Osteocyte (in vitro differentiated cells): ENCODE measurements around the gene NAALADL2. TPM values are rescaled to one million over a fixed set of nuclear protein-coding genes. Genes with fewer than 3 reads are reported as not detected.

Experiments
- DNase-seq: peaks from one replicate; pipeline ENCODE4 v3.0.0; 2021; ENCODE audit warnings: mixed read lengths; ENCODE audit not compliant: unreplicated experiment; ENCODE audit errors: extremely low spot score
- H3K27ac Mint-ChIP-seq: one replicate; pipeline ENCODE4 v1.8.0; 2021; ENCODE audit warnings: mild to moderate bottlenecking, mixed read lengths; ENCODE audit not compliant: unreplicated experiment
- H3K27me3 Mint-ChIP-seq: one replicate; pipeline ENCODE4 v1.8.0; 2021; ENCODE audit warnings: mixed read lengths; ENCODE audit not compliant: unreplicated experiment
- H3K36me3 Mint-ChIP-seq: one replicate; pipeline ENCODE4 v1.8.0; 2021; ENCODE audit warnings: mixed read lengths; ENCODE audit not compliant: unreplicated experiment
- H3K4me1 Mint-ChIP-seq: one replicate; pipeline ENCODE4 v1.8.0; 2021; ENCODE audit warnings: mixed read lengths; ENCODE audit not compliant: unreplicated experiment
- H3K4me3 Mint-ChIP-seq: one replicate; pipeline ENCODE4 v1.8.0; 2021; ENCODE audit warnings: mild to moderate bottlenecking, moderate library complexity, mixed read lengths; ENCODE audit not compliant: unreplicated experiment
- H3K9me3 Mint-ChIP-seq: one replicate; pipeline ENCODE4 v1.8.0; 2021; ENCODE audit warnings: mixed read lengths; ENCODE audit not compliant: unreplicated experiment
- CTCF ChIP-seq: fragments of 200-600 bp; sonication (generic); IDR thresholded peaks from 2 replicates; pipeline ENCODE4 v1.5.0; 2021; ENCODE audit warnings: antibody characterized with exemption, mild to moderate bottlenecking, moderate library complexity
- total RNA-seq: library from RNA; stranded (reverse); gene quantifications from 2 replicates; pipeline ENCODE4 v1.2.1, GENCODE V29; 2021

NAALADL2 gene
- total RNA-seq, 1 donor from 2014 or later: 16.1 TPM

- no peak for DNase-seq
- Mint-ChIP-seq H3K27ac (peak overlapping the region; percentile 56), H3K36me3 (no peaks in the 10 kb centered on the region)
These were observed 407.3 kb downstream of the NAALADL2 start for GRCh38 chr3:175266478-175266877.

GRCh38 chr3:175267121-175267531 lies 408.0 kb downstream of the NAALADL2 start:
- no peaks in the 10 kb centered on the region for H3K36me3 Mint-ChIP-seq
- no peak for TF ChIP-seq CTCF
- peaks cover 52% of the 10 kb centered on the region for H3K4me1 Mint-ChIP-seq
- no peak for DNase-seq
- no peaks in the 10 kb centered on the region for H3K27me3 Mint-ChIP-seq
- H3K9me3 Mint-ChIP-seq: no peaks in the 10 kb centered on the region
- peak overlapping the region; percentile 85 for H3K27ac Mint-ChIP-seq
- no peak overlapping the region for H3K4me3 Mint-ChIP-seq

More at GRCh38 chr3:175266478-175266877, 407.3 kb downstream of the NAALADL2 start:
- peaks cover 54% of the 10 kb centered on the region for H3K4me1 Mint-ChIP-seq
- H3K27me3 Mint-ChIP-seq: no peaks in the 10 kb centered on the region
- no peak for TF ChIP-seq CTCF
- no peaks in the 10 kb centered on the region for H3K9me3 Mint-ChIP-seq
- no peak overlapping the region for H3K4me3 Mint-ChIP-seq

- DNase-seq: no peak
- peak overlapping the region; percentile 85 for H3K27ac Mint-ChIP-seq
- H3K4me3 Mint-ChIP-seq: no peak overlapping the region
- no peaks in the 10 kb centered on the region for H3K36me3 Mint-ChIP-seq
- H3K4me1 Mint-ChIP-seq: peaks cover 48% of the 10 kb centered on the region
- TF ChIP-seq CTCF: no peak
- H3K27me3 Mint-ChIP-seq: no peaks in the 10 kb centered on the region
- no peaks in the 10 kb centered on the region for H3K9me3 Mint-ChIP-seq
These were observed 408.4 kb downstream of the NAALADL2 start for GRCh38 chr3:175267561-175267960.

GRCh38 chr3:175269394-175269793 lies 410.3 kb downstream of the NAALADL2 start:
- no peaks in the 10 kb centered on the region for H3K36me3 Mint-ChIP-seq
- H3K27ac Mint-ChIP-seq: peak overlapping the region; percentile 86
- TF ChIP-seq CTCF: no peak

GRCh38 chr3:175270198-175270837 lies 411.2 kb downstream of the NAALADL2 start:
- Mint-ChIP-seq H3K27ac (peak overlapping the region; percentile 75), H3K9me3 (no peaks in the 10 kb centered on the region), H3K4me1 (peaks cover 36% of the 10 kb centered on the region), H3K36me3 (no peaks in the 10 kb centered on the region), H3K4me3 (peak overlapping the region; percentile 34), H3K27me3 (no peaks in the 10 kb centered on the region)
- no peak for DNase-seq
- no peak for TF ChIP-seq CTCF

More at GRCh38 chr3:175269394-175269793, 410.3 kb downstream of the NAALADL2 start:
- Mint-ChIP-seq H3K27me3 (no peaks in the 10 kb centered on the region), H3K4me3 (no peak overlapping the region), H3K4me1 (peaks cover 42% of the 10 kb centered on the region), H3K9me3 (no peaks in the 10 kb centered on the region)
- no peak for DNase-seq
